C4-2B (cell line): ENCODE measurements around the gene PRPF6.

Experiments
- H3K27ac ChIP-seq: fragments of 450-650 bp; 2 replicates; pipeline ENCODE4 v1.5.1; 2017
- ZFX ChIP-seq: fragments of 450-650 bp; IDR thresholded peaks from 2 replicates; pipeline ENCODE4 v1.6.1; 2017
- TF ChIP-seq, protein P1 (sequence below): fragments of 450-650 bp; conservative IDR thresholded peaks from 2 replicates; pipeline ENCODE4 v1.5.1; 2017; ENCODE audit warnings: mild to moderate bottlenecking

The PRPF6 gene

GRCh38 chr20:64029293-64030117 lies 48.6 kb downstream of the PRPF6 start:
- TF ChIP-seq, protein P1, sequence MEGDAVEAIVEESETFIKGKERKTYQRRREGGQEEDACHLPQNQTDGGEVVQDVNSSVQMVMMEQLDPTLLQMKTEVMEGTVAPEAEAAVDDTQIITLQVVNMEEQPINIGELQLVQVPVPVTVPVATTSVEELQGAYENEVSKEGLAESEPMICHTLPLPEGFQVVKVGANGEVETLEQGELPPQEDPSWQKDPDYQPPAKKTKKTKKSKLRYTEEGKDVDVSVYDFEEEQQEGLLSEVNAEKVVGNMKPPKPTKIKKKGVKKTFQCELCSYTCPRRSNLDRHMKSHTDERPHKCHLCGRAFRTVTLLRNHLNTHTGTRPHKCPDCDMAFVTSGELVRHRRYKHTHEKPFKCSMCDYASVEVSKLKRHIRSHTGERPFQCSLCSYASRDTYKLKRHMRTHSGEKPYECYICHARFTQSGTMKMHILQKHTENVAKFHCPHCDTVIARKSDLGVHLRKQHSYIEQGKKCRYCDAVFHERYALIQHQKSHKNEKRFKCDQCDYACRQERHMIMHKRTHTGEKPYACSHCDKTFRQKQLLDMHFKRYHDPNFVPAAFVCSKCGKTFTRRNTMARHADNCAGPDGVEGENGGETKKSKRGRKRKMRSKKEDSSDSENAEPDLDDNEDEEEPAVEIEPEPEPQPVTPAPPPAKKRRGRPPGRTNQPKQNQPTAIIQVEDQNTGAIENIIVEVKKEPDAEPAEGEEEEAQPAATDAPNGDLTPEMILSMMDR = no peak
- TF ChIP-seq ZFX = no peak
- H3K27ac ChIP-seq = no peak overlapping the region

GRCh38 chr20:64030371-64031134 lies 49.6 kb downstream of the PRPF6 start:
- no peak overlapping the region for H3K27ac ChIP-seq
- TF ChIP-seq, protein P1 = no peak
- TF ChIP-seq ZFX = no peak

GRCh38 chr20:64031822-64032314 lies 50.9 kb downstream of the PRPF6 start:
- no peak overlapping the region for H3K27ac ChIP-seq
- no peak for TF ChIP-seq ZFX
- TF ChIP-seq, protein P1 = no peak

GRCh38 chr20:64032706-64033624 lies 52.0 kb downstream of the PRPF6 start:
- no peak overlapping the region for H3K27ac ChIP-seq
- no peak for TF ChIP-seq ZFX
- TF ChIP-seq, protein P1 = no peak

DNA sequence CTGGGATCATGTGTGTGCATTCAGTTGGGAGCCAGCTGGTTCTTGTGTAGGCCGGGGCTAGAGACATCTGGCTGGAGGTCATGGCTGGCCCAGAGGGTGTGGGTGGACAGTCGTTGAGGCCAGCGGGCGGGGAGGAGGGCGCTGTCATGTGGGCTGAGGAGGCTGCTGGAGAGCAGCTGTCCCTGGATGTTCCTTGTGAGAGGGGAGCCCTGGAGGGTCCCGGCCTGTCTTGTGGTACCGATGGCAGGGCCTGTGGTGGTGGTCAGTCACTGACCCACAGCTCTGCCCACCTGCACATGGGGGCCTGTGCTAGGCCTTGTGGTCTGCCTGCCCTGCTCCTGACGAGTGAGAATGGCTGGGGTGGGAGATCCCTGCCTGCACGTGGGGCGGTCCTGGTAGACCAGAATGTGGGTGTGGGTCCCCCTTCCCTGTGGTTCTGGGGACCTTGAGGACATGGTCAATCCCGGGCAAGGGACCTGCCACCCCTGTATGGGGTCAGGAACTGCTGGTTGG lies 53.1 kb downstream of the PRPF6 start:
- H3K27ac ChIP-seq = no peak overlapping the region
- TF ChIP-seq, protein P1 = no peak
- TF ChIP-seq ZFX = no peak

GRCh38 chr20:64035066-64035932 lies 54.4 kb downstream of the PRPF6 start:
- TF ChIP-seq, protein P1 = no peak
- no peak for TF ChIP-seq ZFX
- no peak overlapping the region for H3K27ac ChIP-seq
